GM12878 (cell line): ENCODE measurements around the gene CHST15. TPM values are rescaled to one million over a fixed set of nuclear protein-coding genes. Genes with fewer than 3 reads are reported as not detected.

Experiments used
- ATAC-seq: fragments of 200-7000 bp; cut with Tn5 transposase; 3 replicates; pipeline ENCODE4 v1.9.1; 2020; ENCODE audit warnings: mild to moderate bottlenecking, moderate library complexity
- BruUV-seq: library from RNA; stranded (reverse); fragments of 400-500 nt; replicated peaks from 2 replicates; lab custom pipeline; 2021; lab: Mats Ljungman, UMichigan
- CTCF ChIA-PET: fragments of 300-600 bp; sonication (Branson Sonifier 250); formaldehyde crosslinking; extraction: SDS; loops from one replicate; lab custom pipeline; 2021; ENCODE audit warnings: inconsistent platforms; lab: Yijun Ruan, JAX
- POLR2A ChIA-PET: fragments of 350-600 bp; formaldehyde crosslinking; extraction: SDS; loops from one replicate; lab custom pipeline; 2021; ENCODE audit warnings: inconsistent platforms; lab: Charles Lee
- RAD21 ChIA-PET: fragments of 300-600 bp; sonication (Branson Sonifier 250); formaldehyde crosslinking; loops from one replicate; lab custom pipeline; 2023; ENCODE audit warnings: antibody characterized with exemption; ENCODE audit not compliant: unreplicated experiment; lab: Charles Lee
- SMC1A ChIA-PET: fragments of 300-600 bp; sonication (Branson Sonifier 250); formaldehyde crosslinking; loops from one replicate; lab custom pipeline; 2023; ENCODE audit not compliant: unreplicated experiment, uncharacterized antibody; lab: Charles Lee
- DNase-seq: peaks from one replicate; pipeline ENCODE4 v3.0.0-alpha.2; 2011; ENCODE audit warnings: low read depth, low spot score
- FAIRE-seq: peaks from 3 replicates; lab custom pipeline; 2011; peaks lifted over from hg19 to GRCh38; lab: Jason Lieb, UNC
- H2AFZ ChIP-seq: 2 replicates; pipeline ENCODE4 v1.6.0; 2011; ENCODE audit warnings: low read depth, low read length, control low read depth; ENCODE audit not compliant: control insufficient read depth
- H3K27ac ChIP-seq: 2 replicates; pipeline ENCODE4 v1.5.1; 2011; ENCODE audit warnings: control low read depth; ENCODE audit not compliant: control insufficient read depth, insufficient read depth
- H3K27me3 ChIP-seq, 2 experiments: replicated peaks in 1 of 2; 2 replicates each; pipeline versions ENCODE4 v1.6.0 to v1.6.1; 2011; ENCODE audit warnings: low read length in 1 of 2; ENCODE audit not compliant: control insufficient read depth in 2 of 2, insufficient read depth in 2 of 2
- H3K36me3 ChIP-seq, 2 experiments: 2 replicates each; pipeline ENCODE4 v1.5.1; 2011; ENCODE audit warnings: low read length in 1 of 2; ENCODE audit not compliant: control insufficient read depth in 2 of 2, insufficient read depth in 2 of 2
- H3K4me1 ChIP-seq: 2 replicates; pipeline ENCODE4 v1.6.1; 2011; ENCODE audit warnings: mild to moderate bottlenecking, low read length, moderate library complexity, mixed read lengths; ENCODE audit not compliant: control insufficient read depth, insufficient read depth
- H3K4me2 ChIP-seq: 2 replicates; pipeline ENCODE4 v1.6.0; 2011; ENCODE audit warnings: control low read depth; ENCODE audit not compliant: control insufficient read depth, insufficient read depth
- H3K4me3 ChIP-seq: fragments of 200-600 bp; sonication (generic); 2 replicates; pipeline ENCODE4 v1.5.1; 2016
- H3K79me2 ChIP-seq: 2 replicates; pipeline ENCODE4 v1.6.0; 2011; ENCODE audit warnings: low read length; ENCODE audit not compliant: control insufficient read depth, insufficient read depth
- H3K9ac ChIP-seq: 2 replicates; pipeline ENCODE4 v1.8.0; 2011; ENCODE audit warnings: low read length, control low read depth, mixed read lengths; ENCODE audit not compliant: control insufficient read depth, insufficient read depth
- H3K9me3 ChIP-seq: replicated peaks from 3 replicates; pipeline ENCODE4 v1.5.1; 2011; ENCODE audit warnings: mild to moderate bottlenecking, low read length; ENCODE audit not compliant: control insufficient read depth, insufficient read depth
- H4K20me1 ChIP-seq: 2 replicates; pipeline ENCODE4 v1.6.0; 2011; ENCODE audit not compliant: control insufficient read depth, insufficient read depth
- CBX3 ChIP-seq: fragments of 200-600 bp; sonication (generic); IDR thresholded peaks from 2 replicates; pipeline ENCODE4 v1.6.1; 2016; ENCODE audit warnings: low read depth, borderline replicate concordance
- DPF2 ChIP-seq: fragments of 450-650 bp; IDR thresholded peaks from 2 replicates; pipeline ENCODE4 v1.6.1; 2017; ENCODE audit warnings: mild to moderate bottlenecking
- ELK1 ChIP-seq: IDR thresholded peaks from 2 replicates; pipeline ENCODE4 v1.6.1; 2012; ENCODE audit warnings: low read depth, low read length, improper control_type of control experiment
- EZH2 ChIP-seq: IDR thresholded peaks from 2 replicates; pipeline ENCODE4 v1.6.1; 2012; ENCODE audit warnings: low read depth, mild to moderate bottlenecking, control low read depth, inconsistent platforms, low read length, borderline replicate concordance; ENCODE audit not compliant: control insufficient read depth
- GABPA ChIP-seq: IDR thresholded peaks from 2 replicates; pipeline ENCODE4 v1.6.1; 2014; ENCODE audit warnings: antibody characterized with exemption, low read depth, mild to moderate bottlenecking, inconsistent platforms
- IRF5 ChIP-seq: fragments of 450-650 bp; IDR thresholded peaks from 2 replicates; pipeline ENCODE4 v1.6.1; 2017; ENCODE audit warnings: borderline replicate concordance
- MEF2A ChIP-seq: IDR thresholded peaks from 2 replicates; pipeline ENCODE4 v1.6.1; 2011; ENCODE audit warnings: low read depth, mild to moderate bottlenecking, low read length, moderate library complexity; ENCODE audit not compliant: insufficient read depth
- NKRF ChIP-seq: fragments of 450-650 bp; conservative IDR thresholded peaks from 2 replicates; pipeline ENCODE4 v1.6.1; 2017; ENCODE audit warnings: mild to moderate bottlenecking, moderate library complexity
- NRF1 ChIP-seq: conservative IDR thresholded peaks from 2 replicates; pipeline ENCODE4 v1.6.1; 2011; ENCODE audit warnings: mild to moderate bottlenecking, low read depth, low read length, improper control_type of control experiment
- PAX5 ChIP-seq: IDR thresholded peaks from 2 replicates; pipeline ENCODE4 v1.6.1; 2011; ENCODE audit warnings: low read depth, low read length, borderline replicate concordance
- POLR2AphosphoS2 ChIP-seq: IDR thresholded peaks from 2 replicates; pipeline ENCODE4 v1.6.1; 2011; ENCODE audit warnings: low read depth, mild to moderate bottlenecking, low read length, improper control_type of control experiment, moderate library complexity
- SIN3A ChIP-seq: IDR thresholded peaks from 2 replicates; pipeline ENCODE4 v1.6.1; 2012; ENCODE audit warnings: low read depth, low read length, improper control_type of control experiment
- SREBF1 ChIP-seq: IDR thresholded peaks from 2 replicates; pipeline ENCODE4 v1.6.1; 2012; ENCODE audit warnings: mild to moderate bottlenecking, low read length
- SRF ChIP-seq, 2 experiments: IDR thresholded peaks; 2 replicates each; pipeline ENCODE4 v1.6.1; 2011; ENCODE audit warnings: low read depth in 2 of 2, low read length in 2 of 2, mild to moderate bottlenecking in 1 of 2, moderate library complexity in 1 of 2
- WGBS: methylation state at CpG from one replicate; pipeline ENCODE4 v1.1.6; 2016; ENCODE audit warnings: low lambda C conversion rate; ENCODE audit not compliant: insufficient replicate concordance, insufficient coverage; ENCODE audit errors: missing lambda C conversion rate; 5-methylcytosine and 5-hydroxymethylcytosine counted together
- in situ Hi-C: fragments of 300-500 bp; cut with MboI; formaldehyde crosslinking; loops from 9 replicates; pipeline ENCODE4 v1.14.3; 2018; ENCODE audit warnings: mixed read lengths
- intact Hi-C: fragments of 100-400 bp; cut with micrococcal nuclease; formaldehyde crosslinking; loops from one replicate; pipeline ENCODE4 v1.14.2; 2022; ENCODE audit not compliant: unreplicated experiment
- polyA plus RNA-seq, 11 experiments: library from polyadenylated mRNA; depleted of rRNA in 4 of 11; unstranded in 6 of 11; stranded (reverse) in 5 of 11; fragments of >200 nt; fragmentation: Nextera tagmentation in 4 of 11; fragmentation: Illumina TruSeq in 1 of 11; extraction: Ambion mirVana in 4 of 11; extraction: Trizol in 1 of 11; gene quantifications; 1 replicate in 1 of 11; 2 replicates in 10 of 11; pipeline versions ENCODE4 v1.2.1 to v1.2.3, GENCODE V29; 2011 to 2016; ENCODE audit warnings: inconsistent platforms in 2 of 11, missing spikeins in 2 of 11, low read depth in 1 of 11
- total RNA-seq, 4 experiments: library from RNA; depleted of rRNA in 3 of 4; stranded (reverse); fragments of >200 nt in 3 of 4; fragmentation: Illumina TruSeq in 1 of 4; extraction: Trizol in 1 of 4; gene quantifications; 2 replicates each; pipeline versions ENCODE4 v1.2.1 to v1.2.3, GENCODE V29; 2013 to 2021

CHST15 gene
- total and polyA plus RNA-seq, 10 of the 15 experiments (the other 5 are each of a cell fraction or from before 2014, with no cell fraction given): 0.02 to 0.53 (median 0.05) TPM; not detected in 1

DNA sequence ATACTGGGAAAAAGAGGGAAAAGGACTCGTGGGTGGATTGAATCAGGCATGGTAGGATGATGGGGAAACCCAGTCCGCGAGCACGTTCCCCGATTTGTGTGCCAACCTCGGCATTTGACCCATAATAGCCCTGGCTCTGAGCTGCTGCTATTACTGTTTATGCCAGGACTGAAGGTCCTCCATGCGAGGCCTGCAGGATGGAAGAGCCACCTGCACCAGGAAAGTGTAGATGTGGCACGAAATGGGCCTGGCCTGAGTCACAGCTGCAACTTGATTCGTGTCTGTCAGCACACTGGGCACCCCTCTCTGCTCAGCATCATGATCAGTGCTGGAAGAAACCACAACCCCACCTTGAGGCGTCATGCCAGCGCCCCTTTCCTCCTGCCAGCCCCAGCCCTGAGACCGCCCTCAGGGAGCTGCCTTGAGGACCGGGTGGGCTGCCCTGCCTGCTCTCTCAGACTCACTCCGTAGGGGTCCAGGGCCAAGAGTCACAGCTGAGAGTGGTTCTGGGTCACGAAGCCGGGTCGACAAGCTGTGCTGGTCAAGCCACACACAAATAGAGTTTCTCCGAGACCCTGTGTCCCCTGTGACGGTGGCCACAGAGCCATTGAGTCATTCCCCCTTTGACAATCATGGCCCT, 74.4 kb downstream of the CHST15 start (continued):
- TF ChIP-seq IRF5 (no peak), SREBF1 (no peak), DPF2 (no peak), GABPA (no peak), PAX5 (no peak), POLR2AphosphoS2 (no peak)

- Histone ChIP-seq H3K27me3 (no peaks in the 10 kb centered on the region; a peak in 1 of 4 replicates), H3K4me2 (no peak overlapping the region), H3K4me1 (no peaks in the 10 kb centered on the region), H3K79me2 (no peaks in the 10 kb centered on the region), H3K36me3 (no peaks in the 10 kb centered on the region), H3K9me3 (peaks cover 14% of the 10 kb centered on the region; the same call in 2 of the 3 replicates), H3K4me3 (no peak overlapping the region), H3K9ac (no peak overlapping the region), H2AFZ (no peak overlapping the region), H4K20me1 (no peaks in the 10 kb centered on the region), H3K27ac (no peak overlapping the region)
- ChIA-PET CTCF (no interaction called here), POLR2A (no interaction called here), RAD21 (no interaction called here), SMC1A (no interaction called here)
- intact Hi-C loops: no loop called here
- in situ Hi-C loops: no loop called here
- no peak for DNase-seq
- FAIRE-seq: no peak
- WGBS: 17% methylated on average over 5 of the region's 5 CpGs
- no peak for TF ChIP-seq ELK1
- no peak for TF ChIP-seq NRF1
- TF ChIP-seq SRF (IDR thresholded peaks at IDR 0.05; ENCODE audit: low read depth in 2 of 2, low read length in 2 of 2): no peak
- no peak for TF ChIP-seq IRF5
- no peak for TF ChIP-seq NKRF
- no peak for TF ChIP-seq DPF2
- TF ChIP-seq CBX3: no peak
- TF ChIP-seq SIN3A: no peak
- TF ChIP-seq MEF2A: no peak
- no peak for TF ChIP-seq EZH2
- no peak for ATAC-seq
- BruUV-seq: no TSS peak
Observed at GRCh38 chr10:124017729-124018128, 75.7 kb downstream of the CHST15 start.
